Measurements from ENCODE around the gene GGT6.

GGT6 gene

GRCh38 chr17:4588898-4589625 lies 28.7 kb upstream of the GGT6 start:
- Histone ChIP-seq H3K27me3 (ENCODE audit: insufficient read depth, poor library complexity, severe bottlenecking) (peaks cover 6% of the 10 kb centered on the region), H3K4me3 (replicated peaks; ENCODE audit: insufficient read depth, low read length) (no peak overlapping the region), H3K27ac (replicated peaks) (no peak overlapping the region)
- no peak for DNase-seq (ENCODE audit: low read depth in 1 of 2, low spot score in 1 of 2)
- TF ChIP-seq POLR2AphosphoS5 (IDR thresholded peaks at IDR 0.05; ENCODE audit: low read depth) (no peak), SPI1 (IDR thresholded peaks at IDR 0.05; ENCODE audit: borderline replicate concordance, low read depth) (no peak), REST (IDR thresholded peaks at IDR 0.05; ENCODE audit: insufficient replicate concordance, low read depth) (no peak), GABPA (IDR thresholded peaks at IDR 0.05; ENCODE audit: low read depth) (no peak)
- TF ChIP-seq, protein P1, sequence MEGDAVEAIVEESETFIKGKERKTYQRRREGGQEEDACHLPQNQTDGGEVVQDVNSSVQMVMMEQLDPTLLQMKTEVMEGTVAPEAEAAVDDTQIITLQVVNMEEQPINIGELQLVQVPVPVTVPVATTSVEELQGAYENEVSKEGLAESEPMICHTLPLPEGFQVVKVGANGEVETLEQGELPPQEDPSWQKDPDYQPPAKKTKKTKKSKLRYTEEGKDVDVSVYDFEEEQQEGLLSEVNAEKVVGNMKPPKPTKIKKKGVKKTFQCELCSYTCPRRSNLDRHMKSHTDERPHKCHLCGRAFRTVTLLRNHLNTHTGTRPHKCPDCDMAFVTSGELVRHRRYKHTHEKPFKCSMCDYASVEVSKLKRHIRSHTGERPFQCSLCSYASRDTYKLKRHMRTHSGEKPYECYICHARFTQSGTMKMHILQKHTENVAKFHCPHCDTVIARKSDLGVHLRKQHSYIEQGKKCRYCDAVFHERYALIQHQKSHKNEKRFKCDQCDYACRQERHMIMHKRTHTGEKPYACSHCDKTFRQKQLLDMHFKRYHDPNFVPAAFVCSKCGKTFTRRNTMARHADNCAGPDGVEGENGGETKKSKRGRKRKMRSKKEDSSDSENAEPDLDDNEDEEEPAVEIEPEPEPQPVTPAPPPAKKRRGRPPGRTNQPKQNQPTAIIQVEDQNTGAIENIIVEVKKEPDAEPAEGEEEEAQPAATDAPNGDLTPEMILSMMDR (IDR thresholded peaks at IDR 0.05; ENCODE audit: insufficient read depth, low read length) = no peak

GRCh38 chr17:4588391-4588790 lies 28.0 kb upstream of the GGT6 start:
- DNase-seq (ENCODE audit: low read depth in 1 of 2, low spot score in 1 of 2) = no peak
- peaks cover 6% of the 10 kb centered on the region for H3K27me3 ChIP-seq (ENCODE audit: insufficient read depth, poor library complexity, severe bottlenecking)
- TF ChIP-seq REST (IDR thresholded peaks at IDR 0.05; ENCODE audit: insufficient replicate concordance, low read depth) (no peak), POLR2AphosphoS5 (IDR thresholded peaks at IDR 0.05; ENCODE audit: low read depth) (no peak), SPI1 (IDR thresholded peaks at IDR 0.05; ENCODE audit: borderline replicate concordance, low read depth) (no peak), GABPA (IDR thresholded peaks at IDR 0.05; ENCODE audit: low read depth) (no peak)
- TF ChIP-seq, protein P1 (IDR thresholded peaks at IDR 0.05; ENCODE audit: insufficient read depth, low read length) = no peak
- no peak overlapping the region for H3K4me3 ChIP-seq (replicated peaks; ENCODE audit: insufficient read depth, low read length)
- H3K27ac ChIP-seq (replicated peaks) = no peak overlapping the region

- H3K27me3 ChIP-seq (ENCODE audit: insufficient read depth, poor library complexity, severe bottlenecking) = peaks cover 6% of the 10 kb centered on the region
- H3K27ac ChIP-seq (replicated peaks) = no peak overlapping the region
- TF ChIP-seq, protein P1 (IDR thresholded peaks at IDR 0.05; ENCODE audit: insufficient read depth, low read length) = no peak
- no peak for TF ChIP-seq SPI1 (IDR thresholded peaks at IDR 0.05; ENCODE audit: borderline replicate concordance, low read depth)
- no peak for TF ChIP-seq POLR2AphosphoS5 (IDR thresholded peaks at IDR 0.05; ENCODE audit: low read depth)
- no peak for TF ChIP-seq REST (IDR thresholded peaks at IDR 0.05; ENCODE audit: insufficient replicate concordance, low read depth)
- no peak for TF ChIP-seq GABPA (IDR thresholded peaks at IDR 0.05; ENCODE audit: low read depth)
- H3K4me3 ChIP-seq (replicated peaks; ENCODE audit: insufficient read depth, low read length) = no peak overlapping the region
- DNase-seq (ENCODE audit: low read depth in 1 of 2, low spot score in 1 of 2) = no peak
These were observed 27.4 kb upstream of the GGT6 start for GRCh38 chr17:4587803-4588202.

Data from HL-60 (cell line).